Measurements from ENCODE around the gene BHLHE23.

BHLHE23 gene

DNA sequence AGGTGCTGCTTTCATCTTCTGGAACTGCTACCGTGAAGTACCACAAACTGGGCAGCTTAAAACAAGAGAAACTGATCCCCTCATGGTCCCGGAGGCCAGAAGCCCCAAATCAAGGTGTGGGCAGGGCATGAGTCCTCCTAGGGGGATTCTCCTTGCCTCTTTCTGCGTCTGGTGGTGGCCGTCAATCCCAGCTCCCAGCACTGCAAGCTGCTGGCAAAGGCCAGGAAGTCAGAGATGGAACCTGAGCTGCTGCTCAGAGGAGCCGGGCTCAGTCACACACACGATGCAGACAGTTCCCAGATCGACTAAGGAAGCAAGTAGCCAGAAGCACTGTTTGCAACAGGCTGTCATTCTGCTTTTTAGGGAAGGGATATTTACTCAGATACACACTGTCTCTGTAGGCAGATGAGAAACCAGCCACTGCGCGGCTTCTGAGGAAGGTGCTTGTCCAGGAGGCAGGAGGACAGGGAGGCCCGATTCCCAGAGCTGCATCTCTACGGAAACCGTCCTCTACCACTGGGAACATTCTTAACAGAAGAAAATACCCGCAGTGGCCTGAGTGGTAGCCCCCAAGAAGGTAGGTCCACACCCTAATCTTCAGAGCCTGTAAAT, 15.5 kb downstream of the BHLHE23 start:
- H3K4me3 ChIP-seq (ENCODE audit: low read depth, low read length) = no peak overlapping the region
- peaks cover 20% of the 10 kb centered on the region for H3K27me3 ChIP-seq (replicated peaks)
- no peak for DNase-seq
- TF ChIP-seq, protein P1, sequence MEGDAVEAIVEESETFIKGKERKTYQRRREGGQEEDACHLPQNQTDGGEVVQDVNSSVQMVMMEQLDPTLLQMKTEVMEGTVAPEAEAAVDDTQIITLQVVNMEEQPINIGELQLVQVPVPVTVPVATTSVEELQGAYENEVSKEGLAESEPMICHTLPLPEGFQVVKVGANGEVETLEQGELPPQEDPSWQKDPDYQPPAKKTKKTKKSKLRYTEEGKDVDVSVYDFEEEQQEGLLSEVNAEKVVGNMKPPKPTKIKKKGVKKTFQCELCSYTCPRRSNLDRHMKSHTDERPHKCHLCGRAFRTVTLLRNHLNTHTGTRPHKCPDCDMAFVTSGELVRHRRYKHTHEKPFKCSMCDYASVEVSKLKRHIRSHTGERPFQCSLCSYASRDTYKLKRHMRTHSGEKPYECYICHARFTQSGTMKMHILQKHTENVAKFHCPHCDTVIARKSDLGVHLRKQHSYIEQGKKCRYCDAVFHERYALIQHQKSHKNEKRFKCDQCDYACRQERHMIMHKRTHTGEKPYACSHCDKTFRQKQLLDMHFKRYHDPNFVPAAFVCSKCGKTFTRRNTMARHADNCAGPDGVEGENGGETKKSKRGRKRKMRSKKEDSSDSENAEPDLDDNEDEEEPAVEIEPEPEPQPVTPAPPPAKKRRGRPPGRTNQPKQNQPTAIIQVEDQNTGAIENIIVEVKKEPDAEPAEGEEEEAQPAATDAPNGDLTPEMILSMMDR (IDR thresholded peaks at IDR 0.05; ENCODE audit: low read depth, low read length, missing control alignments) = no peak
- in situ Hi-C loops (cut with HindIII; ENCODE audit: low pct_ligation_motif_present, low sequenced_read_pairs) = no loop called here
- H3K36me3 ChIP-seq (replicated peaks) = no peaks in the 10 kb centered on the region
- no peak overlapping the region for H3K27ac ChIP-seq

GRCh38 chr20:62990306-62990825, 16.4 kb downstream of the BHLHE23 start:
- Histone ChIP-seq H3K27ac (no peak overlapping the region), H3K36me3 (replicated peaks) (no peaks in the 10 kb centered on the region), H3K4me3 (ENCODE audit: low read depth, low read length) (no peak overlapping the region), H3K27me3 (replicated peaks) (peaks cover 14% of the 10 kb centered on the region)
- DNase-seq = no peak
- in situ Hi-C loops (cut with HindIII; ENCODE audit: low pct_ligation_motif_present, low sequenced_read_pairs) = no loop called here
- TF ChIP-seq, protein P1 (IDR thresholded peaks at IDR 0.05; ENCODE audit: low read depth, low read length, missing control alignments) = no peak

GRCh38 chr20:62989201-62989601, 17.6 kb downstream of the BHLHE23 start:
- no peak for DNase-seq

GRCh38 chr20:62987114-62987513, 19.6 kb downstream of the BHLHE23 start:
- in situ Hi-C loops (cut with HindIII; ENCODE audit: low pct_ligation_motif_present, low sequenced_read_pairs) = no loop called here
- Histone ChIP-seq H3K36me3 (replicated peaks) (no peaks in the 10 kb centered on the region), H3K27me3 (replicated peaks) (peaks cover 12% of the 10 kb centered on the region), H3K27ac (no peak overlapping the region), H3K4me3 (ENCODE audit: low read depth, low read length) (no peak overlapping the region)
- TF ChIP-seq, protein P1 (IDR thresholded peaks at IDR 0.05; ENCODE audit: low read depth, low read length, missing control alignments) = no peak
- DNase-seq = no peak

More at GRCh38 chr20:62989201-62989601, 17.6 kb downstream of the BHLHE23 start:
- TF ChIP-seq, protein P1 (IDR thresholded peaks at IDR 0.05; ENCODE audit: low read depth, low read length, missing control alignments) = no peak
- Histone ChIP-seq H3K27me3 (replicated peaks) (peaks cover 12% of the 10 kb centered on the region), H3K4me3 (ENCODE audit: low read depth, low read length) (no peak overlapping the region), H3K27ac (no peak overlapping the region), H3K36me3 (replicated peaks) (no peaks in the 10 kb centered on the region)
- in situ Hi-C loops (cut with HindIII; ENCODE audit: low pct_ligation_motif_present, low sequenced_read_pairs) = no loop called here

- in situ Hi-C loops (cut with HindIII; ENCODE audit: low pct_ligation_motif_present, low sequenced_read_pairs) = no loop called here
- DNase-seq = no peak
- TF ChIP-seq, protein P1 (IDR thresholded peaks at IDR 0.05; ENCODE audit: low read depth, low read length, missing control alignments) = no peak
- peaks cover 16% of the 10 kb centered on the region for H3K27me3 ChIP-seq (replicated peaks)
- H3K27ac ChIP-seq = no peak overlapping the region
- no peak overlapping the region for H3K4me3 ChIP-seq (ENCODE audit: low read depth, low read length)
- H3K36me3 ChIP-seq (replicated peaks) = no peaks in the 10 kb centered on the region
Measured at GRCh38 chr20:62986257-62986800, 20.4 kb downstream of the BHLHE23 start.
